ENCODE data around the gene FERMT1.

- TF ChIP-seq SIN3A (IDR thresholded peaks at IDR 0.05; ENCODE audit: borderline replicate concordance, insufficient read depth, low read depth, low read length), result no peak
- no peak for TF ChIP-seq CTCF (IDR thresholded peaks at IDR 0.05)
- TF ChIP-seq REST (IDR thresholded peaks at IDR 0.05; ENCODE audit: insufficient read depth in 1 of 2, low read depth in 2 of 2, low read length in 1 of 2), result no peak
These were observed 1.3 kb downstream of the FERMT1 start for GRCh38 chr20:6121504-6121903.
